Measurements from ENCODE around the gene ZKSCAN1.

- TF ChIP-seq POLR2A (IDR thresholded peaks at IDR 0.05; ENCODE audit: low read length) (peak; percentile 86), GATA1 (IDR thresholded peaks at IDR 0.05; ENCODE audit: low read depth, low read length) (no peak)
Measured at GRCh38 chr7:100081535-100082102, 66.2 kb downstream of the ZKSCAN1 start, which contains the start of gene ZNF3.

All from erythroblast (primary cell).